Neural cell (in vitro differentiated cells): Measurements from ENCODE around the gene PRDM11.

Experiments
- EP300 ChIP-seq: fragments of 450-650 bp; conservative IDR thresholded peaks from 2 replicates; pipeline ENCODE4 v1.6.1; 2014; ENCODE audit warnings: antibody characterized with exemption, mild to moderate bottlenecking, moderate library complexity; ENCODE audit not compliant: poor library complexity, severe bottlenecking
- EZH2 ChIP-seq: fragments of 200-600, 300-800 bp; shearing (Covaris generic), sonication (generic); IDR thresholded peaks from 2 replicates; pipeline ENCODE4 v1.6.1; 2014; ENCODE audit warnings: antibody characterized with exemption, low read length, borderline replicate concordance, mild to moderate bottlenecking; ENCODE audit not compliant: insufficient read depth, poor library complexity, severe bottlenecking
- POLR2AphosphoS5 ChIP-seq: IDR thresholded peaks from 2 replicates; pipeline ENCODE4 v1.6.1; 2012
- SMC3 ChIP-seq: fragments of 450-650 bp; conservative IDR thresholded peaks from 2 replicates; pipeline ENCODE4 v1.6.1; 2014; ENCODE audit warnings: antibody characterized with exemption, mild to moderate bottlenecking, moderate library complexity; ENCODE audit not compliant: poor library complexity
- TAF1 ChIP-seq: IDR thresholded peaks from 2 replicates; pipeline ENCODE4 v1.6.1; 2012; ENCODE audit warnings: low read depth
- TF ChIP-seq, protein P1 (sequence below): fragments of 450-650 bp; IDR thresholded peaks from 2 replicates; pipeline ENCODE4 v1.5.1; 2014; ENCODE audit warnings: antibody characterized with exemption, mild to moderate bottlenecking, moderate library complexity; ENCODE audit not compliant: poor library complexity, severe bottlenecking

- TF ChIP-seq, protein P1, sequence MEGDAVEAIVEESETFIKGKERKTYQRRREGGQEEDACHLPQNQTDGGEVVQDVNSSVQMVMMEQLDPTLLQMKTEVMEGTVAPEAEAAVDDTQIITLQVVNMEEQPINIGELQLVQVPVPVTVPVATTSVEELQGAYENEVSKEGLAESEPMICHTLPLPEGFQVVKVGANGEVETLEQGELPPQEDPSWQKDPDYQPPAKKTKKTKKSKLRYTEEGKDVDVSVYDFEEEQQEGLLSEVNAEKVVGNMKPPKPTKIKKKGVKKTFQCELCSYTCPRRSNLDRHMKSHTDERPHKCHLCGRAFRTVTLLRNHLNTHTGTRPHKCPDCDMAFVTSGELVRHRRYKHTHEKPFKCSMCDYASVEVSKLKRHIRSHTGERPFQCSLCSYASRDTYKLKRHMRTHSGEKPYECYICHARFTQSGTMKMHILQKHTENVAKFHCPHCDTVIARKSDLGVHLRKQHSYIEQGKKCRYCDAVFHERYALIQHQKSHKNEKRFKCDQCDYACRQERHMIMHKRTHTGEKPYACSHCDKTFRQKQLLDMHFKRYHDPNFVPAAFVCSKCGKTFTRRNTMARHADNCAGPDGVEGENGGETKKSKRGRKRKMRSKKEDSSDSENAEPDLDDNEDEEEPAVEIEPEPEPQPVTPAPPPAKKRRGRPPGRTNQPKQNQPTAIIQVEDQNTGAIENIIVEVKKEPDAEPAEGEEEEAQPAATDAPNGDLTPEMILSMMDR: no peak
- TF ChIP-seq POLR2AphosphoS5 (no peak), EZH2 (no peak), SMC3 (no peak), TAF1 (no peak), EP300 (no peak)
Observed at GRCh38 chr11:45218705-45219104, 72.3 kb downstream of the PRDM11 start.
